ENCODE data around the gene SMAGP. TPM values are rescaled to one million over a fixed set of nuclear protein-coding genes. Genes with fewer than 3 reads are reported as not detected.

SMAGP gene
- total RNA-seq, 4 donors from 2014 or later = 1.7 to 3.5 (median 2.5) TPM

DNA sequence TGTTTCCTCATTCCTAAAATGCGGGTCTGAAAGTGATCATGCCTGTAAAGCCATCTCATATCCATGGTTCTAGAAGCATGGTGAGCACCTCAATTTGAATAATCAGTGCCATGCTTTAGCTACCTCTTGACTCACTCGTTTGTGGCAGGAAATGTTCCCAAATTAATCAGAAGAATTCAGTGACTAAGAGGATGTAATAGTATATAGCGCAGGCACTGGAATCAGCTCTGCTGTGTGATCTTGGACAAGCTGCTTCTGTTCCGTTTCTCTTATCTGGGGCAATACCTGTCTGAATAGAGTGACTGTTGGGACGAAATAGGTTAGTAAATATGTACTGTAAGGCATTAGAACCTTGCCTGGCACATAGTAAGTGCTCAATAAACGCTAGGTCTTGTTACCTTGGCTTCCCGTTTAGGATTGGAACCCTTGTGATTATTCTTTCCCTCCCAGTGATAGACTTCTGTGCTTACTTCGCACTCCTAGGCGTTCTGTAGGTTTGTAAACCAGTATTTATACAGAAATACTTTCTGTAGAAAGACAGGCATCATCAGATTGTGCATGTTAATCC, 820 bp upstream of the SMAGP start:
- peak; percentile 19 to 42 for ATAC-seq
- intact Hi-C loops (cut with DNase I; ENCODE audit: low total_unique reads) (loop anchor here (2.0 kb wide), 1 partner anchor 70 kb away; no protein-coding TSS in a partner anchor), in situ Hi-C loops (cut with MboI; ENCODE audit: low sequenced_read_pairs in 4 of 4) (loop anchor here in 1 of 4 donors (25.0 kb wide), 1 partner anchor 266 kb away; no protein-coding TSS in a partner anchor)
- peak overlapping the region; percentile 66 to 93 (median 73) for H3K4me3 ChIP-seq
- DNase-seq = no peak
- no peaks in the 10 kb centered on the region for H3K36me3 ChIP-seq
- TF ChIP-seq, protein P1, sequence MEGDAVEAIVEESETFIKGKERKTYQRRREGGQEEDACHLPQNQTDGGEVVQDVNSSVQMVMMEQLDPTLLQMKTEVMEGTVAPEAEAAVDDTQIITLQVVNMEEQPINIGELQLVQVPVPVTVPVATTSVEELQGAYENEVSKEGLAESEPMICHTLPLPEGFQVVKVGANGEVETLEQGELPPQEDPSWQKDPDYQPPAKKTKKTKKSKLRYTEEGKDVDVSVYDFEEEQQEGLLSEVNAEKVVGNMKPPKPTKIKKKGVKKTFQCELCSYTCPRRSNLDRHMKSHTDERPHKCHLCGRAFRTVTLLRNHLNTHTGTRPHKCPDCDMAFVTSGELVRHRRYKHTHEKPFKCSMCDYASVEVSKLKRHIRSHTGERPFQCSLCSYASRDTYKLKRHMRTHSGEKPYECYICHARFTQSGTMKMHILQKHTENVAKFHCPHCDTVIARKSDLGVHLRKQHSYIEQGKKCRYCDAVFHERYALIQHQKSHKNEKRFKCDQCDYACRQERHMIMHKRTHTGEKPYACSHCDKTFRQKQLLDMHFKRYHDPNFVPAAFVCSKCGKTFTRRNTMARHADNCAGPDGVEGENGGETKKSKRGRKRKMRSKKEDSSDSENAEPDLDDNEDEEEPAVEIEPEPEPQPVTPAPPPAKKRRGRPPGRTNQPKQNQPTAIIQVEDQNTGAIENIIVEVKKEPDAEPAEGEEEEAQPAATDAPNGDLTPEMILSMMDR (IDR thresholded peaks at IDR 0.05 in 4 of 5, conservative IDR thresholded peaks at IDR 0.05 in 1 of 5) = no peak
- TF ChIP-seq POLR2A (IDR thresholded peaks at IDR 0.05) = no peak
- H3K4me1 ChIP-seq = peaks cover 0 to 6% of the 10 kb centered on the region in 2 donors
- H3K27ac ChIP-seq = peak overlapping the region; percentile 35 to 74 (median 60)
- H3K9me3 ChIP-seq = no peaks in the 10 kb centered on the region
- H3K27me3 ChIP-seq = peaks cover 8 to 30% (median 15%) of the 10 kb centered on the region in 3 donors

DNA sequence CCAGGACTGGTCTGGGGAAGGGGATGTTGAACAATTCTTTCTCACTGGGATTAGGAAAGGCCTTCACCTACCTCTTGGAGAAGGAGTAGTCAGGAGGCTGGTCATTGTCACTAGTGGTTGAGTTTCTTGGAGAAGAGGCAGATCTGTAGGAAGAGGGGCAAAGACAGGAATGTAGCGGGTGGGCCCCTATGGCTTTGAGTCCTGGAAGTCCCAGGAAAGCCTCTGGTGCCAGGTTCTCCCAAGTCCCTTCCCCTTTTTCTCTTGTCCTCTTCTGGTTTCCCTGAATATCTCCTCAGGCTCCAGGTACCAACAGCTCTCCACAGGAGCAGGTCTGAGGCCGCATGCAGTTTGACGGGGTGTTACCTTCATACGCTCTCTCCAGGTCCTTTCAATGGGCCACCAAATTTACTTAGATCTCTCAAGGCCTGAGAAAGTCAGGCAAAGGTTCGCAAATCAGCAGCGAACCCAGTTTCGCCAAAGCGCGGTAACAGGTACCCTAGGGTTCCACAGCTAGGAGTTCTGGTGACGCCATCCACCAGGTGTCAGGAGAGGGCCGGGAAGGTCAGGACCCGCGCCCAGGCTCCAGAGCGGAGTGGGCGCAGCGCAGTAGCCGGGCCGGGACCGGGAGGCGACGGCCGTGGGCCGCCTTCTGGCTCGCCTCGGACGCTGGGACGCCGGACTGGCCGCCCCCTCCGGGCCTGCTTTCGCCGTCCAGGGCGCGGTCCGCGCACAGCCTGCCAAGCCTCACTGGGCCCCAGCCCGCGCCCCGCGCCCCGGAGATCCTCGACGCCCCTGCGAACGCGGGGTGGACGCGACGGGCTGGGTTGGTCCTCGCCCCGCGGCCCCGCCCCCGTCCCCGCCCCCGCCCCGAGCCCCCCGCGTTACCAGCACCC, 795 bp downstream of the SMAGP start:
- peak; percentile 38 to 62 for ATAC-seq

DNA sequence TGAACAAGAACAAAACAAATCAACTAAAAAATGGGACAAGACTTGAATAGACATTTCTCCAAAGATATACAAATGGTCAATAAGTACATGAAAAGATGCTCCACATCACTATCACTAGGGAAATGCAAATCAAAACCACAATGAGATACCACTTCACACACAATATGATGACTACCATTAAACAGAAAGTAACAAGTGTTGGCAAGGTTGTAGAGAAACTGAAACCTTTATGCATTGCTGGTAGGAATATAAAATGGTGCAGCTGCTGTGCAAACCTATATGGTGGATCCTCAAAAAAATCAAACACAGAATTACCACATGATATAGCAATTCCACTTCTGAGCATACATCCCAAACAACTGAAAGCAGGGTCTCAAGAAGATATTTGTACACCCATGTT, 5.2 kb downstream of the SMAGP start:
- intact Hi-C loops (cut with DNase I; ENCODE audit: low total_unique reads) = loop anchor here (5.0 kb wide), 1 partner anchor 267 kb away; no protein-coding TSS in a partner anchor
- Histone ChIP-seq H3K27ac (no peak overlapping the region), H3K27me3 (no peaks in the 10 kb centered on the region), H3K4me1 (no peaks in the 10 kb centered on the region), H3K4me3 (no peak overlapping the region), H3K36me3 (no peaks in the 10 kb centered on the region), H3K9me3 (no peaks in the 10 kb centered on the region)
- ATAC-seq (no peak), DNase-seq (no peak)
- TF ChIP-seq, protein P1 (IDR thresholded peaks at IDR 0.05 in 4 of 5, conservative IDR thresholded peaks at IDR 0.05 in 1 of 5) = no peak
- no peak for TF ChIP-seq POLR2A (IDR thresholded peaks at IDR 0.05)
- in situ Hi-C loops (cut with MboI; ENCODE audit: low sequenced_read_pairs in 4 of 4) = loop anchor here in 2 of 4 donors (5.0 to 25.0 kb wide), 3 partner anchors 77 to 272 kb away; partner anchors contain the start of gene CELA1 (in 1 of the 2)

More for the DNA sequence above, 795 bp downstream of the SMAGP start:
- no peak for TF ChIP-seq POLR2A (IDR thresholded peaks at IDR 0.05)
- TF ChIP-seq, protein P1 (IDR thresholded peaks at IDR 0.05 in 4 of 5, conservative IDR thresholded peaks at IDR 0.05 in 1 of 5) = peak in 4 of 5 experiments; percentile 22 to 47 (median 42)
- Histone ChIP-seq H3K27ac (peak overlapping the region in 3 of 4 donors; percentile 43 to 74 (median 61)), H3K4me3 (peak overlapping the region; percentile 66 to 93 (median 73)), H3K27me3 (peaks cover 8 to 30% (median 15%) of the 10 kb centered on the region in 3 donors), H3K36me3 (no peaks in the 10 kb centered on the region), H3K4me1 (peaks cover 0 to 6% of the 10 kb centered on the region in 2 donors), H3K9me3 (no peaks in the 10 kb centered on the region)
- no peak for DNase-seq
- in situ Hi-C loops (cut with MboI; ENCODE audit: low sequenced_read_pairs in 4 of 4) (loop anchor here in 2 of 4 donors (5.0 to 25.0 kb wide), 3 partner anchors 73 to 268 kb away; partner anchors contain the start of gene CELA1 (in 1 of the 2)), intact Hi-C loops (cut with DNase I; ENCODE audit: low total_unique reads) (loop anchor here (2.0 to 5.0 kb wide), 2 partner anchors 71 to 263 kb away; no protein-coding TSS in a partner anchor)

DNA sequence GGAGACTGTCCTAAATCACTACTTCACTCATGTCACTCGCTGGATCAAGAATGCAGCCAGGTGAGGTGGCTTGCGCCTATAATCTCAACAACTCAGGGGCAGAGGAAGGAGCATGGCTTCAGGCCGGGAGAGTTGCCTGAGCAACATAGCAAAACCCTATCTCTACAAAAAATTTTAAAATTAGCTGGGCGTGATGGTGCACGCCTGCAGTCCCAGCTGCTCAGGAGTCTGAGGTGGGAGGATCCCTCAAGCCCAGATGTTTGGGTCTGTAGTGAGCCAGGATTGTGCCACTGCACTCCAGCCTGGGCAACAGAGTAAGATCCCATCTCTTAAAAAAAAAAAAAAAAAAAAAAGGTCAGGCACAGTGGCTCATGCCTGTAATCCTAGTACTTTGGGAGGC, 5.9 kb downstream of the SMAGP start:
- in situ Hi-C loops (cut with MboI; ENCODE audit: low sequenced_read_pairs in 4 of 4) (loop anchor here in 2 of 4 donors (10.0 to 25.0 kb wide), 2 partner anchors 81 to 273 kb away; partner anchors contain the start of gene CELA1 (in 1 of the 2)), intact Hi-C loops (cut with DNase I; ENCODE audit: low total_unique reads) (no loop called here)
- no peak for ATAC-seq
- H3K4me3 ChIP-seq = no peak overlapping the region
- H3K4me1 ChIP-seq = no peaks in the 10 kb centered on the region
- no peak overlapping the region for H3K27ac ChIP-seq
- no peaks in the 10 kb centered on the region for H3K36me3 ChIP-seq
- H3K9me3 ChIP-seq = no peaks in the 10 kb centered on the region
- DNase-seq = no peak
- no peak for TF ChIP-seq POLR2A (IDR thresholded peaks at IDR 0.05)
- no peaks in the 10 kb centered on the region for H3K27me3 ChIP-seq

Data from gastrocnemius medialis (tissue), 4 donors.